Hepatocyte (in vitro differentiated cells): ENCODE measurements around the gene DYSF. TPM values are rescaled to one million over a fixed set of nuclear protein-coding genes. Genes with fewer than 3 reads are reported as not detected.

Source experiments
- DNase-seq: peaks from one replicate; pipeline ENCODE4 v3.0.0-alpha.2; 2016; ENCODE audit warnings: low spot score
- H2AFZ ChIP-seq: fragments of 200-600 bp; sonication (generic); 2 replicates; pipeline ENCODE4 v1.6.0; 2016; ENCODE audit warnings: antibody characterized with exemption, mild to moderate bottlenecking
- H3K27ac ChIP-seq: fragments of 200-600 bp; sonication (generic); 2 replicates; pipeline ENCODE4 v1.5.1; 2016; ENCODE audit warnings: mild to moderate bottlenecking
- H3K27me3 ChIP-seq: fragments of 200-600 bp; sonication (generic); 2 replicates; pipeline ENCODE4 v1.6.1; 2016
- H3K36me3 ChIP-seq: fragments of 200-600 bp; sonication (generic); replicated peaks from 2 replicates; pipeline ENCODE4 v1.5.1; 2016; ENCODE audit warnings: low read depth; ENCODE audit not compliant: insufficient read depth
- H3K4me1 ChIP-seq: fragments of 200-600 bp; sonication (generic); 2 replicates; pipeline ENCODE4 v1.5.1; 2016; ENCODE audit warnings: mild to moderate bottlenecking, moderate library complexity; ENCODE audit not compliant: insufficient read depth
- H3K4me2 ChIP-seq: fragments of 200-600 bp; sonication (generic); 2 replicates; pipeline ENCODE4 v1.6.0; 2016
- H3K4me3 ChIP-seq: fragments of 200-600 bp; sonication (generic); 2 replicates; pipeline ENCODE4 v1.5.1; 2016; ENCODE audit warnings: mild to moderate bottlenecking
- H3K79me2 ChIP-seq: fragments of 200-600 bp; sonication (generic); 2 replicates; pipeline ENCODE4 v1.6.0; 2017; ENCODE audit warnings: mild to moderate bottlenecking
- H3K9me2 ChIP-seq: fragments of 200-600 bp; sonication (generic); replicated peaks from 2 replicates; pipeline ENCODE4 v1.6.0; 2017; ENCODE audit warnings: mild to moderate bottlenecking; ENCODE audit not compliant: insufficient read depth
- H3K9me3 ChIP-seq: fragments of 200-600 bp; sonication (generic); 2 replicates; pipeline ENCODE4 v1.5.1; 2016; ENCODE audit warnings: low read depth, mild to moderate bottlenecking
- H4K20me1 ChIP-seq: fragments of 200-600 bp; sonication (generic); 2 replicates; pipeline ENCODE4 v1.6.0; 2016; ENCODE audit warnings: mild to moderate bottlenecking; ENCODE audit not compliant: insufficient read depth, poor library complexity, severe bottlenecking
- EZH2 ChIP-seq: fragments of 200-600 bp; sonication (generic); IDR thresholded peaks from 2 replicates; pipeline ENCODE4 v1.6.1; 2016; ENCODE audit warnings: antibody characterized with exemption, mild to moderate bottlenecking, borderline replicate concordance
- EZH2phosphoT487 ChIP-seq: fragments of 200-600 bp; sonication (generic); IDR thresholded peaks from one replicate; pipeline ENCODE4 v1.6.1; 2018; ENCODE audit warnings: antibody characterized with exemption, mild to moderate bottlenecking, low read depth, moderate library complexity; ENCODE audit not compliant: unreplicated experiment, severe bottlenecking
- whole genome bisulfite sequencing: methylation state at CpG from one replicate; pipeline ENCODE4 v1.1.6; 2016; ENCODE audit warnings: low lambda C conversion rate; ENCODE audit errors: missing lambda C conversion rate; 5-methylcytosine and 5-hydroxymethylcytosine counted together
- polyA plus RNA-seq: library from polyadenylated mRNA; unstranded; fragments of >200 nt; fragmentation: Nextera tagmentation; extraction: Ambion mirVana; gene quantifications from 2 replicates; pipeline ENCODE4 v1.2.1, GENCODE V29; 2016
- total RNA-seq: library from RNA; depleted of rRNA; stranded (reverse); fragments of >200 nt; gene quantifications from 2 replicates; pipeline ENCODE4 v1.2.3, GENCODE V29; 2014
- TF ChIP-seq, protein P1 (sequence below): fragments of 200-600 bp; sonication (generic); IDR thresholded peaks from 2 replicates; pipeline ENCODE4 v1.5.1; 2016; ENCODE audit warnings: antibody characterized with exemption, mild to moderate bottlenecking; ENCODE audit not compliant: poor library complexity

Gene DYSF
- total and polyA plus RNA-seq, 2 experiments from 2014 or later: 0.25 to 0.90 TPM

DNA sequence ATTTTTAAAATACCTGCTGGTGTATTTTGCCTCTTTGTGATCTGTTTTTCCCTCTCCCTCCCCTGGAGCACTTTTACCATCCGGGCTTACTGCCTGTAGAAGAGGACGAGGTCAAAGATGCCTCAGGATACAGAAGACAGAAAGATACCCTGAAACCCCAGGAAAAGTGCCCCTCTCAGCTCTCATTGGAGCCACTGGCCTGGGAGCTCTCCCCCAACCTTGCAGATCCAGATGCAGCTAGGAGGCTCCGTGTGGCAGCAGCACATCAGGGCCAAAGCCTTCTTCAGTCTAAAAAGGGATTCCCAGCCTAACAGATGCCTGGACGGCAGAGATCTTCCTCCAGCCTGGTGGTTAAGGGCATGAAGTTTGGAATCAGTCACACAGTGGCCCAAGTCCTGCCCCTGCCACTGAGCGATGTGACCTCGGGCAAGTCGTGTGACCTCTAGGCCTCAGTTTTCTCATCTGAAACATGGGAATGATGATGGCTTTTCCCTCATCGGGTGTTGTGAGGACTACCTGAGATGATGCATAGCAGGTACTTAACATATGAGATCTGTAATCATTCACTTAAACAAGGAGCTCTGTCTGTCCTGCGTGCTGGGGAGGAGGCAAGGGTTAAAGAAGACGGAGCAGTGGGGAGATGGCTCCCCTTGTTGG lies 239.4 kb downstream of the DYSF start:
- no peaks in the 10 kb centered on the region for H3K79me2 ChIP-seq

DNA sequence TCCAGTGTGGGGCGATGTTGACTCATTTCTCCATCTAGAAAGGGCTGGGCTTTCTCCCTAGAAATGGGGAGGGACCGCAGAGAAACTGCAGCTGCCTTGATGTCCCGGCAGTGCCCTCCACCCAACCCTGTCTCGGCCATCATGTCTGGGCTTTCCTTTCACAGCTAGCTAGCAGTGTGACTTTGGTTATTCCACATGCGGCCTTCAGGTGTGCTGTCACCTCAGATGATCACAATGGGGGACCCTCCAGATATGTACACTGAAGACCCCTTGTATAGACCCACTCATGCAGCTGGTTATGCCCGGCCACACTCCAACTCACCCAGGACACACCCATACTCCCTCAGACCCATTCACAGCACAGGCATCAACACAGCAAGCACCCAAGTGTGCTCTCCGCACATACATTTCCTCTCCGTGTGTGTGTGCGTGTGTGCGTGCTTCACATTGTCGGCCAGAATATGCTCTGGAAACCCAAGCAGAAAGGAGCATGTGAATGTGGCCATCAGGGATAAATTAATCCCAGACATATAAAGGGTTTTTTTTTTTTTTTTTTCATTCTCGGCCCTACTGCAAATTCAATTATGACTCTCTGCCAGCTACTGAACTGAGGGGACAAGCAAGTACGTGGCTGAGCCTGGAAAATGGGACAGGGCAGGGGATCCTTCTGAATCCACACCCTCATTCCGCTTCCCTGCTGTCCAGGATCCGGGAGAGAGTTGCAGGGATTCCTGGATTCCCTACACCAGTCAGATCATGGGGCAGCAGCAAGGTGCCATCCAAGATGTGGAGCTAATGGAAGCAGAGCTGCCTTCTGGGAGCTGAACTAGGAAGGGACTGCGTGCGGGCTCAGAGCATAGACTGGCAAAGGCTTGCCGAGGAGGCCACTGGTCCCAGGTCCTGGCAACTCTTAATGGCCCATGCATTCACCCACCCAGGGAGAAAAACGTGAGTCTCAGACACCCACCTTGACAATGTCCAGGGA lies 240.2 kb downstream of the DYSF start:
- Histone ChIP-seq H3K36me3 (no peaks in the 10 kb centered on the region), H3K27ac (no peak overlapping the region), H2AFZ (no peak overlapping the region), H4K20me1 (no peaks in the 10 kb centered on the region), H3K4me2 (no peak overlapping the region), H3K27me3 (peaks cover 5% of the 10 kb centered on the region), H3K9me2 (no peaks in the 10 kb centered on the region), H3K79me2 (no peaks in the 10 kb centered on the region), H3K9me3 (no peaks in the 10 kb centered on the region), H3K4me3 (no peak overlapping the region), H3K4me1 (no peaks in the 10 kb centered on the region)
- no peak for DNase-seq
- TF ChIP-seq EZH2: no peak
- TF ChIP-seq, protein P1, sequence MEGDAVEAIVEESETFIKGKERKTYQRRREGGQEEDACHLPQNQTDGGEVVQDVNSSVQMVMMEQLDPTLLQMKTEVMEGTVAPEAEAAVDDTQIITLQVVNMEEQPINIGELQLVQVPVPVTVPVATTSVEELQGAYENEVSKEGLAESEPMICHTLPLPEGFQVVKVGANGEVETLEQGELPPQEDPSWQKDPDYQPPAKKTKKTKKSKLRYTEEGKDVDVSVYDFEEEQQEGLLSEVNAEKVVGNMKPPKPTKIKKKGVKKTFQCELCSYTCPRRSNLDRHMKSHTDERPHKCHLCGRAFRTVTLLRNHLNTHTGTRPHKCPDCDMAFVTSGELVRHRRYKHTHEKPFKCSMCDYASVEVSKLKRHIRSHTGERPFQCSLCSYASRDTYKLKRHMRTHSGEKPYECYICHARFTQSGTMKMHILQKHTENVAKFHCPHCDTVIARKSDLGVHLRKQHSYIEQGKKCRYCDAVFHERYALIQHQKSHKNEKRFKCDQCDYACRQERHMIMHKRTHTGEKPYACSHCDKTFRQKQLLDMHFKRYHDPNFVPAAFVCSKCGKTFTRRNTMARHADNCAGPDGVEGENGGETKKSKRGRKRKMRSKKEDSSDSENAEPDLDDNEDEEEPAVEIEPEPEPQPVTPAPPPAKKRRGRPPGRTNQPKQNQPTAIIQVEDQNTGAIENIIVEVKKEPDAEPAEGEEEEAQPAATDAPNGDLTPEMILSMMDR: no peak
- TF ChIP-seq EZH2phosphoT487: no peak
- 88% methylated on average over 19 of the region's 19 CpGs for WGBS

More for the DNA sequence above, 239.4 kb downstream of the DYSF start:
- Histone ChIP-seq H4K20me1 (no peaks in the 10 kb centered on the region), H3K36me3 (no peaks in the 10 kb centered on the region), H2AFZ (no peak overlapping the region), H3K9me3 (no peaks in the 10 kb centered on the region), H3K4me3 (no peak overlapping the region), H3K4me1 (no peaks in the 10 kb centered on the region), H3K27ac (no peak overlapping the region), H3K9me2 (no peaks in the 10 kb centered on the region), H3K27me3 (peaks cover 5% of the 10 kb centered on the region), H3K4me2 (no peak overlapping the region)
- 87% methylated on average over 10 of the region's 10 CpGs for WGBS
- DNase-seq: no peak
- TF ChIP-seq EZH2phosphoT487: no peak

DNA sequence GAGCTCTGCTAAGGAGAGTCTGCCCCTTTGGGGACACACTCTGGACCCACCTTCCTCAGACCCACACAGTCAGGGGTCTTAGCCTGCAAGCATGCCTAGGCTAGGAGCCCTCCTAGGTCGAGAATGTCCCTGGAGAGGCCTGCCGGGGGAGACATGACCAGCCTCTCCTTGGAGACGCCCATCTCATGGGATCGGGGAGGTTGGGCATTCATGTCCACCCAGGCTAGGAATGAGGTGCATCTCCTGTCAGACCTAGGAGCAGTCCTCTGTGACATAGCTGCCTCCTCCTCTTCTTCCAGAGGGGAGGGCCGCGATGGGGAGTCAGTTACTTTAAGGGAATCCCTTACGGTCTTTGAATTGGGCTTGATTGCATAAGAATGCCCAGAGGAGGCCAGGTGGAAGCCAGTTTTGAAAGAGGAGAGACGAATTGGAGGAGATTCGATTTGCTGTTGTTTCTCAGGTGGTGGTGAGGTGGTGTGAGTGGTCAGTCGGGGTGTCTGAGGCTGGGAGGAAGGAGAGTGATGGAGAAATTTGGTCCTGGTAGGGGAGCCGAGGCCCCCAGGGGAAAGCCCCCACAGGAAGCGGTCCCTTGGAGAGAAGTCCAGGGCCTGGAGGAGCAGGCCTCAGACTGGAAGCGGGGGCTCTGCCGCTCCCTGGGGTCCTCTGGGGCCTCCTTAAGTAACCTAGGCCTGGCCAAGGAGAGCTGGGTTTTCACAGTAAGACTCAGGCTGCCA lies 241.3 kb downstream of the DYSF start:
- TF ChIP-seq EZH2 (no peak), EZH2phosphoT487 (no peak)
- TF ChIP-seq, protein P1: no peak
- no peak overlapping the region for H2AFZ ChIP-seq
- no peaks in the 10 kb centered on the region for H3K79me2 ChIP-seq
- H3K36me3 ChIP-seq: no peaks in the 10 kb centered on the region
- 89% methylated on average over 14 of the region's 14 CpGs for WGBS
- DNase-seq: no peak
- no peak overlapping the region for H3K4me3 ChIP-seq
- H3K27ac ChIP-seq: no peak overlapping the region
- H3K27me3 ChIP-seq: peaks cover 5% of the 10 kb centered on the region
- no peaks in the 10 kb centered on the region for H3K9me2 ChIP-seq
- no peaks in the 10 kb centered on the region for H3K4me1 ChIP-seq
- H3K4me2 ChIP-seq: no peak overlapping the region
- H4K20me1 ChIP-seq: no peaks in the 10 kb centered on the region
- no peaks in the 10 kb centered on the region for H3K9me3 ChIP-seq
